ENCODE measurements around the gene MORN3.

GRCh38 chr12:121600702-121601336 is 68.6 kb downstream of the MORN3 start:
- TF ChIP-seq EZH2 (IDR thresholded peaks at IDR 0.05; ENCODE audit: insufficient read depth, poor library complexity, severe bottlenecking) = no peak
- TF ChIP-seq EZH2phosphoT487 (IDR thresholded peaks at IDR 0.05; ENCODE audit: insufficient read depth, low read depth) = no peak

Data from GM23248 (cell line).